GM19372 (cell line): ENCODE results near the gene STT3A.
"Not testable (repeated sequence)": the region's sequence is repeated elsewhere in the genome, so short reads cannot be mapped to it uniquely, and the experiment has no call there.

Experiments used
- ATAC-seq: cut with Tn5 transposase; IDR thresholded peaks from one replicate; pipeline ENCODE4 v1.9.1; 2021; ENCODE audit warnings: mild to moderate bottlenecking, low read depth, moderate library complexity; ENCODE audit not compliant: unreplicated experiment

The STT3A gene

GRCh38 chr11:125592305-125593113 lies at the start of gene STT3A:
STT3A (plus strand) TSS chr11:125592852; CDS start chr11:125595916, 3,064 bp downstream.
- ATAC-seq = peak; percentile 94

- no peak for ATAC-seq
Observed at GRCh38 chr11:125550780-125551179, 41.9 kb upstream of the STT3A start.

GRCh38 chr11:125551835-125552342 lies 40.8 kb upstream of the STT3A start:
- ATAC-seq = no peak

- ATAC-seq = no peak
Observed at GRCh38 chr11:125552927-125553326, 39.7 kb upstream of the STT3A start.

GRCh38 chr11:125553357-125553756 lies 39.3 kb upstream of the STT3A start:
- no peak for ATAC-seq

GRCh38 chr11:125554038-125554437 lies 38.6 kb upstream of the STT3A start:
- no peak for ATAC-seq

GRCh38 chr11:125559888-125560287 lies 32.8 kb upstream of the STT3A start:
- no peak for ATAC-seq

- no peak for ATAC-seq
Observed at GRCh38 chr11:125561924-125562323, 30.7 kb upstream of the STT3A start.

- no peak for ATAC-seq
Observed at GRCh38 chr11:125562430-125562829, 30.2 kb upstream of the STT3A start.

GRCh38 chr11:125564357-125564756 lies 28.3 kb upstream of the STT3A start:
- ATAC-seq = no peak

GRCh38 chr11:125566235-125566634 lies 26.4 kb upstream of the STT3A start:
- no peak for ATAC-seq

- ATAC-seq = peak; percentile 95
Observed at GRCh38 chr11:125568970-125569914, 23.4 kb upstream of the STT3A start, which contains the start of gene EI24. EI24 (plus strand) TSS chr11:125569477; CDS start chr11:125572528, 3,051 bp downstream.

- no peak for ATAC-seq
Observed at GRCh38 chr11:125569915-125570621, 22.6 kb upstream of the STT3A start.

- ATAC-seq = no peak
Observed at GRCh38 chr11:125570952-125571351, 21.7 kb upstream of the STT3A start.

GRCh38 chr11:125572916-125573315 lies 19.7 kb upstream of the STT3A start:
- ATAC-seq = no peak

GRCh38 chr11:125577181-125577580 lies 15.5 kb upstream of the STT3A start:
- ATAC-seq = not testable (repeated sequence)

GRCh38 chr11:125578783-125579182 lies 13.9 kb upstream of the STT3A start:
- no peak for ATAC-seq

- no peak for ATAC-seq
Observed at GRCh38 chr11:125579811-125580210, 12.8 kb upstream of the STT3A start.

- ATAC-seq = no peak
Observed at GRCh38 chr11:125583496-125583895, 9.2 kb upstream of the STT3A start.

- no peak for ATAC-seq
Observed at GRCh38 chr11:125585487-125585886, 7.2 kb upstream of the STT3A start.
